Ectodermal cell (in vitro differentiated cells): ENCODE results near the gene MARCHF6.

Experiments used
- H3K27ac ChIP-seq: 2 replicates; pipeline ENCODE4 v1.7.0; 2013; ENCODE audit warnings: mild to moderate bottlenecking, low read depth, low read length; ENCODE audit not compliant: insufficient read depth, poor library complexity, severe bottlenecking
- H3K27me3 ChIP-seq: 2 replicates; pipeline ENCODE4 v1.7.0; 2013; ENCODE audit warnings: mild to moderate bottlenecking, low read length; ENCODE audit not compliant: insufficient read depth, control insufficient read depth, poor library complexity, severe bottlenecking
- H3K36me3 ChIP-seq: one replicate; pipeline ENCODE4 v1.7.0; 2013; ENCODE audit warnings: low read length; ENCODE audit not compliant: control insufficient read depth, insufficient read depth
- H3K4me1 ChIP-seq: one replicate; pipeline ENCODE4 v1.7.0; 2013; ENCODE audit warnings: low read length; ENCODE audit not compliant: control insufficient read depth, insufficient read depth
- H3K4me3 ChIP-seq: 2 replicates; pipeline ENCODE4 v1.7.0; 2013; ENCODE audit warnings: low read depth, low read length, control low read depth; ENCODE audit not compliant: insufficient read depth
- H3K9me3 ChIP-seq: 2 replicates; pipeline ENCODE4 v1.7.0; 2013; ENCODE audit warnings: mild to moderate bottlenecking, low read length, moderate library complexity; ENCODE audit not compliant: control insufficient read depth
- WGBS, 2 experiments: methylation state at CpG; one replicate each; pipeline ENCODE4 v1.1.7; 2013; ENCODE audit warnings: missing lambda C conversion rate in 2 of 2; 5-methylcytosine and 5-hydroxymethylcytosine counted together

Gene MARCHF6

GRCh38 chr5:10311595-10312425 lies 41.7 kb upstream of the MARCHF6 start:
- Histone ChIP-seq H3K4me1 (no peaks in the 10 kb centered on the region), H3K27me3 (peaks cover 10% of the 10 kb centered on the region), H3K27ac (no peak overlapping the region), H3K9me3 (no peaks in the 10 kb centered on the region), H3K4me3 (no peak overlapping the region), H3K36me3 (no peaks in the 10 kb centered on the region)
- WGBS, 2 experiments: 89 to 91% methylated on average over 10 of the region's 10 CpGs

DNA sequence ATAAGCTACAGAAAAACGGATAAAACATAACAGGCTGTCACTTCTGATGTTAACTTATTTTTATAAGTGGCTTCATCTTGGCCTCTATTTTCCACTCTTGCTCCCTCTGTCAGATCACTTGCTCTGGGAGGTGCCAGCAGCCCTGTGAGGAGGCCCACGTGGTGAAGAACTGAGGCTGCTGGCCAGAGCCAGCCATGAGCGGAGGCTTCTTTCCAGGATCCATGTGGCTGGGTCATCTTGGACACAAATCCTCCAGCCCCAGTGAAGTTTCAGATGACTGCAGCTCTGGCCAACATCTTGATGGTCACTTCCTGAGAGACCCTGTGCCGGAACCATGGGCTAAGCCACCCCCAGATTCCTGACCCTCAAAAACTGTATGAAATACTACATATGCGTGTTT lies 38.3 kb upstream of the MARCHF6 start:
- H3K4me1 ChIP-seq: no peaks in the 10 kb centered on the region
- 91 to 96% methylated on average over 4 to 5 of the region's 5 CpGs for WGBS, 2 experiments
- H3K4me3 ChIP-seq: no peak overlapping the region
- H3K27me3 ChIP-seq: no peaks in the 10 kb centered on the region
- H3K36me3 ChIP-seq: no peaks in the 10 kb centered on the region
- no peak overlapping the region for H3K27ac ChIP-seq
- no peaks in the 10 kb centered on the region for H3K9me3 ChIP-seq

DNA sequence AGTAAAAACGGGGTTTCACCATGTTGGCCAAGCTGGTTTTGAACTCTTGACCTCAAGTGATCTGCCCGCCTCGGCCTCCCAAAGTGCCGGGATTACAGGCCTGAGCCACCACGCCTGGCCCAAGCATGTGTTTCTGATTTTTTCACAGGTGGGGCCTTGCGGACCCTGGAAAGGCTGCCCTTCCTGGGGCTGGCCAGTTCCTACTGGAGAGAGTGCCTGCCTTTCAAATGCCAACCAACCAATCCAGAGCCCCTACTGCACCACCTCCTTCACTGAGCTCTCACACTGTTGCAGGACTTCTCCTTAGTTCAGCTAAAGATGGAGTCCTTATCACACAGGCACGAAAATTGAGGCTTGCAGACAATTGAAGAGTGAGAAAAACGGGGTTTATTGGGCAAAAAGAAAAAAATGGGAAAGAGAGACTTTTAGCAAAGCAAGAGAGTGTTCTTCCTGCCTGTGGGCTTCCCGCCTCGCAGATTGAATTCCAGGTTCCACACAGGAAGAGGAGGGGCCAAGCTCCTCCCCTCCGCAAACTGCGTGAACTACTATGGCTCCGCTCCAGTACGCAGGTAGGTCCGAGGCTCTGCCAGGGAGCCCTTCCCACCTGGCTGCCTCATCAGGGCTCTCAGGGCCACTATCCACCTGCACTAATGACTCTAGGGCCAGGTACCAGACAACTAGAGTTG lies 37.5 kb upstream of the MARCHF6 start:
- H3K9me3 ChIP-seq: no peaks in the 10 kb centered on the region
- no peaks in the 10 kb centered on the region for H3K27me3 ChIP-seq
- 93 to 94% methylated on average over 15 of the region's 15 CpGs for WGBS, 2 experiments
- H3K4me1 ChIP-seq: no peaks in the 10 kb centered on the region
- no peak overlapping the region for H3K4me3 ChIP-seq
- no peaks in the 10 kb centered on the region for H3K36me3 ChIP-seq
- H3K27ac ChIP-seq: no peak overlapping the region

DNA sequence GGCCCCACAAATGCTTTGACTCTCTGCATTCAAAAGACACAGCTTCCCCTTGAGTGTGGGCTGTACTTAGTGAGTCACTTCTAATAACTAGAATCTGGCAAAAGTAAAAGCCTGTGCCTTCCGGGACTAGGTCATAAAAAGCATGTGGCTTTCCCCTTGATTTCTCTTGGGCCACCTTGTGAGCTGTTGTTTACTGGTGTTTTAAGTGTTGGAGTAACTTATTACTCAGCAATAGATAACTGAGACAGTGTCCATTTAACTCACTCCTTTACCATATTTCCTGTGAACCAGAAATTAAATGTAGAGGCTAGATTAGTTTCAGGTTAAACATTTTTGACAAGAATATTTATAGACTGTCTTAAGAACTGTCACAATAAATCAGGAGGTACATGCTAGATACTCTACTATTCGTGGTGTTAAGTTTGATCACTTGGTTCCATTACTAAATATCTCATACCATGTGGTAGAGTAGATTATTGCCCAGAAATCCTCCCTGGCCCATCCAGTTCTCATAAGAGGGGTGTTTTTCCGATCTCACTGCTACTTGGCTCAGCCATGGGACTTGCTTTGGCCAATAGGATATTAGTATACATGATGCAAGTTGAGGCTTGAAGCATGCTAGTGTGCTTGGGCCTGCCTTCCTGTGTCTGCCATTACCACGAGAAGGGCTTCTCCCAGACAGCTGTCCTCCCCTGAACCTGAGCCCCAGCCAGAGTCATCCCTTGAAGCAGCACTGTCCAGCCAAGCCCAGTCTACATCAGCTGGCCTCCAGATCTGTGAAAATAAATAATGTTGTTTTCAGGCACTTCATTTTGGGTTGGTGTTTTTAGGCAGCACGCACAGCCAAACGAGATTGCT lies 35.4 kb upstream of the MARCHF6 start:
- 96 to 97% methylated on average over 5 to 6 of the region's 6 CpGs for WGBS, 2 experiments
- Histone ChIP-seq H3K9me3 (no peaks in the 10 kb centered on the region), H3K4me3 (no peak overlapping the region), H3K27me3 (no peaks in the 10 kb centered on the region), H3K27ac (no peak overlapping the region), H3K4me1 (no peaks in the 10 kb centered on the region), H3K36me3 (no peaks in the 10 kb centered on the region)

DNA sequence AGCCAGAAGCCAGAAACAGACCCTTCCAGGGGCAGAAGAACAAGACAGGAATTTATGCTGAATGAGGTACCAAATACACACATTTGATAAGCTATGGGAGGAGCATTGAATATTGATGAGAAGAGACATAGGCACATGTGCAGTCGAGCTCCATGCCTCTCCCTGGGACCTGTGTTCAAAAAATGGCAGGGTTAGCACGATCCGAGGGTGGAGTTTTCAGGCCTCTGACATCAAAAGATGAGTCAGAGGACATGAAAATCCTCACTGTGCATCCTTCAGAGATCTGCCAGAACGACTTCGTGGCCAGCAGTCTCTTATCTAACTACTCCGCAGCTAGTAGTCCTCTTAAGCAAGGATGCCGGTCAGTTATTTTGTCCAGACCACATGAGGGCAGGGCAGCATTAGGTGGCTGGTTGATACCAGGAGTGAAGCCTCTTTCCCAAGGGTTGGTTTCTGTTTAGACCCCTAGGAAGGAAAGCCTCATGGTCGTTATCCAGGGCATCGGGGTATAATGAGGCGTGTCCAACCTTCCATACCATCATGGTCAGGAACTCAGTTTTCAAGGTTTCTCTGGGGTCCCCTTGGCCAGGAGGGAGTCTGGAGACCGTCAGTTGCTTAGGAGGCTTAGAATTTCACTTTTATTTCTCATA lies 34.2 kb upstream of the MARCHF6 start:
- Histone ChIP-seq H3K27me3 (no peaks in the 10 kb centered on the region), H3K4me1 (no peaks in the 10 kb centered on the region), H3K4me3 (no peak overlapping the region), H3K27ac (no peak overlapping the region), H3K36me3 (no peaks in the 10 kb centered on the region), H3K9me3 (no peaks in the 10 kb centered on the region)
- WGBS, 2 experiments: 90 to 91% methylated on average over 11 of the region's 11 CpGs

GRCh38 chr5:10320793-10321192 lies 32.7 kb upstream of the MARCHF6 start:
- H3K4me1 ChIP-seq: no peaks in the 10 kb centered on the region
- 63% methylated on average over 3 of the region's 3 CpGs for WGBS, 2 experiments
- H3K27me3 ChIP-seq: no peaks in the 10 kb centered on the region
- no peaks in the 10 kb centered on the region for H3K9me3 ChIP-seq
- H3K36me3 ChIP-seq: no peaks in the 10 kb centered on the region
- H3K27ac ChIP-seq: no peak overlapping the region
- no peak overlapping the region for H3K4me3 ChIP-seq

DNA sequence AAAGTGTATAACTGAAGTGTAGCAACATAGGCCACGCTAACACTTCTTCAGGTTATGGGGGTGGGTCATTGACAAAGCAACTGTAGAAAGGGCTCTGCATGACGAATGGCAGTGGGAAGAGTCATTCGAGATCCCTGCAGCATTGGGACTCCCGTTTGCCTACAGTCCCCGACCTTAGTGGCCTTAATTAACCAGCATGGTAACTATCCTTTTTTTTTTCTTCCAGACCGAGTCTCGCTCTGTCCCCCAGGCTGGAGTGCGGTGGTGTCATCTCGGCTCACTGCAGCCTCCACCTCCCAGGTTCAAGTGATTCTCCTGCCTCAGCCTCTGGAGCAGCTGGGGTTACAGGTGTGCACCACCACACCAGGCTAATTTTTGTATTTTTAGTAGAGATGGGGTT lies 31.6 kb upstream of the MARCHF6 start:
- Histone ChIP-seq H3K4me3 (no peak overlapping the region), H3K27ac (no peak overlapping the region), H3K4me1 (no peaks in the 10 kb centered on the region), H3K9me3 (no peaks in the 10 kb centered on the region), H3K36me3 (no peaks in the 10 kb centered on the region), H3K27me3 (no peaks in the 10 kb centered on the region)
- 77 to 81% methylated on average over 9 of the region's 9 CpGs for WGBS, 2 experiments

DNA sequence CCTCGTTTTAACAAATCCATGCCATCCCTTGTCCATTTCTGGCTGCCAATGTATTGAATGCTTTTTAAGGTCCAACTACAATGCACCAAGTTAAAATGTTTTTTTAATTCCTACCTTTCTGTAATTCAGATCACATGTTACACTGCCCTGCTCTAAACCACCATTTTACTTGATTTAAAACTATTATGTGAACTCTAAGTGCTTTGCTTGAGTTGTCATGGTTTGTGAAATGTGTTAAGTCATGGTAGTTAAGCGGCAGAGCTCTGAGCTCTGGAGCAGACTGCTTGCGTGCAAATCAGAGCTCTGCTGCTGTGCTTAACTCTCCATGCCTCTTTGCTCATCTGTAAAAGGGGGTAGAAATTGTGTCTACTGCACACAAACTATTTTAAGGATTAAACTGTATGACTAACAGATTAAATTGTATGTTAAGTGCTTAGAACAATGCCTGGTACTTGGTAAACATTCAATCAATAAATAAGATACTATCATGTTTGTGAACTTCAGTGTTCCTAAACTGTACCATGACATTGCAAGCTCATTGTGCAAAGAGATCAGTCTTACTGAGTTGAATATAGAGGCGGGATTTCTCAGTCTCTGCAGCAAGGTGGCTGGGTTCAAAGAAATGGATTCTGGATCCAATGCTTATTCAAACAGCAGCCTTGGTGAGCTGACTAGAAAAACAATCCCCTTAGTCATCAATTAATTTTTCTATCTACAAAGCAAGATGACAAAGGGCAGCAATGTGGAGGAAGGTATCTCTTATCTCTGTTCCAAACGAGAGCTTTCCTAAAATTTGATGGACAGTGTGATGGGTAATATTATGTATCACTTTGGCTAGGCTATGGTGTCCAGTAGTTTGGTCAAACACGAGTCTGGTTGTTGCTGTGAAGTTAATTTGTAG lies 29.7 kb upstream of the MARCHF6 start:
- Histone ChIP-seq H3K9me3 (no peaks in the 10 kb centered on the region), H3K4me1 (no peaks in the 10 kb centered on the region), H3K36me3 (no peaks in the 10 kb centered on the region), H3K27me3 (no peaks in the 10 kb centered on the region), H3K4me3 (no peak overlapping the region), H3K27ac (no peak overlapping the region)
- WGBS, 2 experiments: 90 to 96% methylated on average over 6 of the region's 6 CpGs
